ENCODE measurements around the gene MANBA. TPM values are rescaled to one million over a fixed set of nuclear protein-coding genes. Genes with fewer than 3 reads are reported as not detected.

MANBA gene
- total and polyA plus RNA-seq, 9 donors, result 15.6 to 32.7 (median 24.5) TPM

- H3K4me1 ChIP-seq (ENCODE audit: insufficient read depth), result no peaks in the 10 kb centered on the region
- WGBS, 3 donors, result 76 to 79% (median 78%) methylated on average over 3 of the region's 3 CpGs
- H3K27me3 ChIP-seq, result no peaks in the 10 kb centered on the region
- no peak overlapping the region for H3K27ac ChIP-seq
- TF ChIP-seq EP300 (IDR thresholded peaks at IDR 0.05) (no peak), CTCF (IDR thresholded peaks at IDR 0.05) (no peak), POLR2A (IDR thresholded peaks at IDR 0.05) (no peak)
- intact Hi-C loops (cut with DNase I), result no loop called here
- no peak for DNase-seq
- H3K9me3 ChIP-seq, result no peaks in the 10 kb centered on the region
- no peak overlapping the region for H3K4me3 ChIP-seq
- H3K36me3 ChIP-seq, result no peaks in the 10 kb centered on the region
Measured at GRCh38 chr4:102606261-102606660, 154.5 kb downstream of the MANBA start.

- no peaks in the 10 kb centered on the region for H3K27me3 ChIP-seq
- H3K4me1 ChIP-seq (ENCODE audit: insufficient read depth), result no peaks in the 10 kb centered on the region
- intact Hi-C loops (cut with DNase I), result no loop called here
- no peak overlapping the region for H3K27ac ChIP-seq
- H3K4me3 ChIP-seq, result no peak overlapping the region
- DNase-seq, result no peak
- 75 to 82% (median 82%) methylated on average over 2 of the region's 2 CpGs for WGBS, 3 donors
- no peaks in the 10 kb centered on the region for H3K36me3 ChIP-seq
- TF ChIP-seq EP300 (IDR thresholded peaks at IDR 0.05), result no peak
- no peak for TF ChIP-seq CTCF (IDR thresholded peaks at IDR 0.05)
- TF ChIP-seq POLR2A (IDR thresholded peaks at IDR 0.05), result no peak
- H3K9me3 ChIP-seq, result no peaks in the 10 kb centered on the region
Measured at GRCh38 chr4:102604222-102604940, 156.4 kb downstream of the MANBA start.

- H3K9me3 ChIP-seq, result no peaks in the 10 kb centered on the region
- H3K27ac ChIP-seq, result no peak overlapping the region
- TF ChIP-seq POLR2A (IDR thresholded peaks at IDR 0.05), result no peak
- TF ChIP-seq EP300 (IDR thresholded peaks at IDR 0.05), result no peak
- TF ChIP-seq CTCF (IDR thresholded peaks at IDR 0.05), result no peak
- DNase-seq, result no peak
- peaks cover 2% of the 10 kb centered on the region for H3K4me1 ChIP-seq (ENCODE audit: insufficient read depth)
- intact Hi-C loops (cut with DNase I), result no loop called here
- H3K4me3 ChIP-seq, result no peak overlapping the region
- H3K36me3 ChIP-seq, result no peaks in the 10 kb centered on the region
- WGBS, 3 donors, result 86 to 90% (median 87%) methylated on average over 8 of the region's 8 CpGs
- no peaks in the 10 kb centered on the region for H3K27me3 ChIP-seq
Measured at GRCh38 chr4:102601586-102602227, 159.1 kb downstream of the MANBA start.

GRCh38 chr4:102600689-102601088 is 160.1 kb downstream of the MANBA start:
- intact Hi-C loops (cut with DNase I), result no loop called here

More at GRCh38 chr4:102600689-102601088, 160.1 kb downstream of the MANBA start:
- no peaks in the 10 kb centered on the region for H3K27me3 ChIP-seq
- peaks cover 2% of the 10 kb centered on the region for H3K4me1 ChIP-seq (ENCODE audit: insufficient read depth)
- H3K27ac ChIP-seq, result no peak overlapping the region
- no peak for DNase-seq
- no peak overlapping the region for H3K4me3 ChIP-seq
- no peaks in the 10 kb centered on the region for H3K9me3 ChIP-seq
- TF ChIP-seq CTCF (IDR thresholded peaks at IDR 0.05) (no peak), EP300 (IDR thresholded peaks at IDR 0.05) (no peak), POLR2A (IDR thresholded peaks at IDR 0.05) (no peak)
- no peaks in the 10 kb centered on the region for H3K36me3 ChIP-seq

All from ovary (tissue), 9 donors.